K562 (cell line): ENCODE data around the gene CCNT2. TPM values are rescaled to one million over a fixed set of nuclear protein-coding genes. Genes with fewer than 3 reads are reported as not detected.

Source experiments
- CTCF ChIP-seq, 3 experiments: IDR thresholded peaks in 2 of 3; conservative IDR thresholded peaks in 1 of 3; 2 replicates each; pipeline ENCODE4 v1.5.1; 2011 to 2012; ENCODE audit warnings: low read length in 3 of 3, mild to moderate bottlenecking in 3 of 3, control low read depth in 2 of 3, improper control_type of control experiment in 1 of 3, inconsistent platforms in 1 of 3, low read depth in 1 of 3, mixed read lengths in 1 of 3, moderate library complexity in 1 of 3; ENCODE audit not compliant: insufficient read depth in 2 of 3
- ELK3 ChIP-seq: fragments of 450-650 bp; formaldehyde crosslinking; IDR thresholded peaks from 2 replicates; pipeline ENCODE4 v1.4.0; 2020; ENCODE audit warnings: mild to moderate bottlenecking
- FOXK1 ChIP-seq: sonication (generic); formaldehyde crosslinking; IDR thresholded peaks from 2 replicates; pipeline ENCODE4 v1.8.0; 2022; ENCODE audit warnings: missing genetic modification reagents, mild to moderate bottlenecking, borderline replicate concordance
- GTF2B ChIP-seq: IDR thresholded peaks from 2 replicates; pipeline ENCODE4 v1.6.1; 2011; ENCODE audit not compliant: insufficient read length; ENCODE audit errors: extremely low read depth
- KLF1 ChIP-seq: fragments of 450-650 bp; IDR thresholded peaks from 2 replicates; pipeline ENCODE4 v1.6.1; 2016; ENCODE audit warnings: missing genetic modification characterization, missing compliant biosample characterization
- MCM7 ChIP-seq, 2 experiments: fragments of 450-650 bp; IDR thresholded peaks; 2 replicates each; pipeline ENCODE4 v1.6.1; 2016 to 2018
- NR1H2 ChIP-seq: sonication (generic); formaldehyde crosslinking; IDR thresholded peaks from 2 replicates; pipeline ENCODE4 v1.4.0; 2020; ENCODE audit warnings: mild to moderate bottlenecking, missing genetic modification reagents
- NR2F6 ChIP-seq: fragments of 450-650 bp; formaldehyde crosslinking; IDR thresholded peaks from 2 replicates; pipeline ENCODE4 v1.4.0; 2020; ENCODE audit warnings: mild to moderate bottlenecking
- PCBP2 ChIP-seq: fragments of 200-400 bp; formaldehyde crosslinking; IDR thresholded peaks from 2 replicates; pipeline ENCODE4 v1.6.1; 2018; ENCODE audit warnings: low read length, low read depth, mild to moderate bottlenecking, moderate library complexity; ENCODE audit not compliant: poor library complexity, severe bottlenecking
- RBM17 ChIP-seq: fragments of 200-400 bp; formaldehyde crosslinking; IDR thresholded peaks from 2 replicates; pipeline ENCODE4 v1.6.1; 2017; ENCODE audit warnings: low read depth, mild to moderate bottlenecking, low read length, borderline replicate concordance
- RNF2 ChIP-seq: sonication (generic); IDR thresholded peaks from 2 replicates; pipeline ENCODE4 v1.6.1; 2016
- SIN3A ChIP-seq, 2 experiments: fragments of 150-350 bp in 1 of 2; IDR thresholded peaks; 2 replicates each; pipeline ENCODE4 v1.6.1; 2011 to 2016; ENCODE audit warnings: borderline replicate concordance in 2 of 2, low read depth in 2 of 2, low read length in 2 of 2, mild to moderate bottlenecking in 2 of 2, moderate library complexity in 2 of 2; ENCODE audit not compliant: control insufficient read depth in 1 of 2
- SRSF7 ChIP-seq: fragments of 200-400 bp; formaldehyde crosslinking; optimal IDR thresholded peaks from 2 replicates; pipeline ENCODE3; 2017; ENCODE audit warnings: mild to moderate bottlenecking, low read depth, low read length
- ZFPM2 ChIP-seq: fragments of 250-450 bp; sonication (Bioruptor Pico); IDR thresholded peaks from 2 replicates; pipeline ENCODE4 v1.5.1; 2022; ENCODE audit warnings: mild to moderate bottlenecking
- ZNF695 ChIP-seq: fragments of 450-650 bp; formaldehyde crosslinking; IDR thresholded peaks from 2 replicates; pipeline ENCODE4 v1.4.0; 2020; ENCODE audit warnings: mild to moderate bottlenecking, moderate library complexity
- ZNF79 ChIP-seq: fragments of 250-450 bp; sonication (Bioruptor Pico); IDR thresholded peaks from 2 replicates; pipeline ENCODE4 v1.4.0; 2020; ENCODE audit warnings: low read depth, mild to moderate bottlenecking, moderate library complexity
- polyA plus RNA-seq, 8 experiments: library from polyadenylated mRNA; depleted of rRNA in 4 of 8; stranded (reverse) in 5 of 8; unstranded in 3 of 8; fragments of >200 nt; fragmentation: Nextera tagmentation in 2 of 8; fragmentation: Illumina TruSeq in 1 of 8; extraction: Ambion mirVana in 2 of 8; extraction: Trizol in 1 of 8; gene quantifications; 2 replicates each; pipeline versions ENCODE4 v1.2.1 to v1.2.3, GENCODE V29; 2011 to 2014; ENCODE audit warnings: inconsistent platforms in 1 of 8, missing spikeins in 1 of 8
- total RNA-seq, 7 experiments: library from RNA; depleted of rRNA in 6 of 7; stranded (reverse); fragments of >200 nt in 6 of 7; fragmentation: Illumina TruSeq in 2 of 7; extraction: Trizol in 2 of 7; gene quantifications; 2 replicates each; pipeline versions ENCODE4 v1.2.1 to v1.2.3, GENCODE V29; 2011 to 2021; ENCODE audit warnings: low replicate concordance in 1 of 7
- TF ChIP-seq, protein P1 (sequence below): sonication (generic); formaldehyde crosslinking; IDR thresholded peaks from 2 replicates; pipeline ENCODE4 v1.8.0; 2022; ENCODE audit warnings: missing genetic modification reagents, mild to moderate bottlenecking, borderline replicate concordance
- TF ChIP-seq, protein P2 (sequence below): fragments of 250-450 bp; sonication (Bioruptor Pico); IDR thresholded peaks from 2 replicates; pipeline ENCODE4 v1.5.1; 2021; ENCODE audit warnings: mild to moderate bottlenecking
- TF ChIP-seq, protein P3 (sequence below): sonication (generic); formaldehyde crosslinking; IDR thresholded peaks from 2 replicates; pipeline ENCODE4 v1.8.1; 2023; ENCODE audit warnings: mild to moderate bottlenecking, missing genetic modification reagents

CCNT2 gene
- total and polyA plus RNA-seq, 9 of the 15 experiments (the other 6 are each of a cell fraction or from before 2014, with no cell fraction given), result 12.6 to 30.0 (median 22.7) TPM

DNA sequence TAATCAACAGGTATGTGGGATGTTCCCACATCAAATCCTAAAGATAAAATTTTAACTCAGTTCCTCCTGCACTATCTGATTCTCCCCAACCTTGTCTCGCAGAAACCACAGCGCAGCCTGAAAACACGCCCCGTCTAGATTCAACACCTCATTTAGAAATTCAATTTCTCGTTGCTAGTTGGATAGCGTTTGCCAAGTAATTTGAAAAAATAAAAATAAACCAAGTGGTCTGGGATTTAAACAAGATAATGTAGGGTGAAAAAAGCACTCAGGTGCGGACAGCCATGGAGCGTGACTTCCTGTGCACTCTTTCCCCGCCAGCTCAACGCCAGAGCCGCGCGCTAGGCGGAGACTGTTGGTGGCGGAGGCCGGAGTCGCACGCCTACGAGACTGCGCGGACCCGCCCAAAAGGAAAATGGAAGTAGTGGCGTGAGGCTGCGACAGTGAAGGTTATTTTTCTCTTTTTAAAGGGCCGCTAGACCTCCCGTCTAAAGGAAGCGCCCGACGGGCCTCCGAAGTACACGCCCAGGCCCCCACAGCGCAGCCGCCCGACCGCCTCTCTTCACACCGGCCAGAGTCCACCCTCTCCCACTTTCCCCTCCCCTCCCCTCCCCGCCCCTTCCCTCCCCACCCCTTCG is 615 bp upstream of the CCNT2 start (continued):
- TF ChIP-seq, protein P1, sequence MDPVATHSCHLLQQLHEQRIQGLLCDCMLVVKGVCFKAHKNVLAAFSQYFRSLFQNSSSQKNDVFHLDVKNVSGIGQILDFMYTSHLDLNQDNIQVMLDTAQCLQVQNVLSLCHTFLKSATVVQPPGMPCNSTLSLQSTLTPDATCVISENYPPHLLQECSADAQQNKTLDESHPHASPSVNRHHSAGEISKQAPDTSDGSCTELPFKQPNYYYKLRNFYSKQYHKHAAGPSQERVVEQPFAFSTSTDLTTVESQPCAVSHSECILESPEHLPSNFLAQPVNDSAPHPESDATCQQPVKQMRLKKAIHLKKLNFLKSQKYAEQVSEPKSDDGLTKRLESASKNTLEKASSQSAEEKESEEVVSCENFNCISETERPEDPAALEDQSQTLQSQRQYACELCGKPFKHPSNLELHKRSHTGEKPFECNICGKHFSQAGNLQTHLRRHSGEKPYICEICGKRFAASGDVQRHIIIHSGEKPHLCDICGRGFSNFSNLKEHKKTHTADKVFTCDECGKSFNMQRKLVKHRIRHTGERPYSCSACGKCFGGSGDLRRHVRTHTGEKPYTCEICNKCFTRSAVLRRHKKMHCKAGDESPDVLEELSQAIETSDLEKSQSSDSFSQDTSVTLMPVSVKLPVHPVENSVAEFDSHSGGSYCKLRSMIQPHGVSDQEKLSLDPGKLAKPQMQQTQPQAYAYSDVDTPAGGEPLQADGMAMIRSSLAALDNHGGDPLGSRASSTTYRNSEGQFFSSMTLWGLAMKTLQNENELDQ (CRISPR knock-in tag), result no peak
- TF ChIP-seq GTF2B (no peak), SIN3A (IDR thresholded peaks at IDR 0.05; ENCODE audit: borderline replicate concordance in 2 of 2, control insufficient read depth in 1 of 2, low read depth in 2 of 2, low read length in 2 of 2) (peak; percentile 36 to 66; a peak in 1 of 4 replicates), ELK3 (no peak), ZNF79 (CRISPR knock-in tag) (no peak), ZNF695 (CRISPR knock-in tag) (no peak), NR1H2 (no peak), RBM17 (no peak), CTCF (IDR thresholded peaks at IDR 0.05 in 2 of 3, conservative IDR thresholded peaks at IDR 0.05 in 1 of 3; ENCODE audit: insufficient read depth in 2 of 3, low read depth in 1 of 3, low read length in 3 of 3) (peak in 2 of 3 experiments; percentile 21 to 35; a peak in 1 of 6 replicates), FOXK1 (CRISPR knock-in tag) (no peak), RNF2 (peak; percentile 59; the same call in 1 of the 2 replicates), ZFPM2 (no peak), MCM7 (IDR thresholded peaks at IDR 0.05) (no peak), NR2F6 (CRISPR knock-in tag) (no peak), SRSF7 (no peak), PCBP2 (no peak), KLF1 (tag) (0 out of 2 replicates have a peak, but pooled peaks have one; percentile 14)
- TF ChIP-seq, protein P2, sequence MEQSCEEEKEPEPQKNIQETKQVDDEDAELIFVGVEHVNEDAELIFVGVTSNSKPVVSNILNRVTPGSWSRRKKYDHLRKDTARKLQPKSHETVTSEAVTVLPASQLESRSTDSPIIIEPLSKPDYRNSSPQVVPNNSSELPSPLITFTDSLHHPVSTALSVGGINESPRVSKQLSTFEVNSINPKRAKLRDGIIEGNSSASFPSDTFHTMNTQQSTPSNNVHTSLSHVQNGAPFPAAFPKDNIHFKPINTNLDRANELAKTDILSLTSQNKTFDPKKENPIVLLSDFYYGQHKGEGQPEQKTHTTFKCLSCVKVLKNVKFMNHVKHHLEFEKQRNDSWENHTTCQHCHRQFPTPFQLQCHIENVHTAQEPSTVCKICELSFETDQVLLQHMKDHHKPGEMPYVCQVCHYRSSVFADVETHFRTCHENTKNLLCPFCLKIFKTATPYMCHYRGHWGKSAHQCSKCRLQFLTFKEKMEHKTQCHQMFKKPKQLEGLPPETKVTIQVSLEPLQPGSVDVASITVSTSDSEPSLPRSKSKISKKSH (CRISPR knock-in tag), result no peak
- TF ChIP-seq, protein P3, sequence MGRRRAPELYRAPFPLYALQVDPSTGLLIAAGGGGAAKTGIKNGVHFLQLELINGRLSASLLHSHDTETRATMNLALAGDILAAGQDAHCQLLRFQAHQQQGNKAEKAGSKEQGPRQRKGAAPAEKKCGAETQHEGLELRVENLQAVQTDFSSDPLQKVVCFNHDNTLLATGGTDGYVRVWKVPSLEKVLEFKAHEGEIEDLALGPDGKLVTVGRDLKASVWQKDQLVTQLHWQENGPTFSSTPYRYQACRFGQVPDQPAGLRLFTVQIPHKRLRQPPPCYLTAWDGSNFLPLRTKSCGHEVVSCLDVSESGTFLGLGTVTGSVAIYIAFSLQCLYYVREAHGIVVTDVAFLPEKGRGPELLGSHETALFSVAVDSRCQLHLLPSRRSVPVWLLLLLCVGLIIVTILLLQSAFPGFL (CRISPR knock-in tag), result no peak
